ENCODE results near the gene PTPRR. TPM values are rescaled to one million over a fixed set of nuclear protein-coding genes. Genes with fewer than 3 reads are reported as not detected.

The PTPRR gene
- total and polyA plus RNA-seq, 2 donors from 2014 or later, result 0.50 to 0.86 TPM

DNA sequence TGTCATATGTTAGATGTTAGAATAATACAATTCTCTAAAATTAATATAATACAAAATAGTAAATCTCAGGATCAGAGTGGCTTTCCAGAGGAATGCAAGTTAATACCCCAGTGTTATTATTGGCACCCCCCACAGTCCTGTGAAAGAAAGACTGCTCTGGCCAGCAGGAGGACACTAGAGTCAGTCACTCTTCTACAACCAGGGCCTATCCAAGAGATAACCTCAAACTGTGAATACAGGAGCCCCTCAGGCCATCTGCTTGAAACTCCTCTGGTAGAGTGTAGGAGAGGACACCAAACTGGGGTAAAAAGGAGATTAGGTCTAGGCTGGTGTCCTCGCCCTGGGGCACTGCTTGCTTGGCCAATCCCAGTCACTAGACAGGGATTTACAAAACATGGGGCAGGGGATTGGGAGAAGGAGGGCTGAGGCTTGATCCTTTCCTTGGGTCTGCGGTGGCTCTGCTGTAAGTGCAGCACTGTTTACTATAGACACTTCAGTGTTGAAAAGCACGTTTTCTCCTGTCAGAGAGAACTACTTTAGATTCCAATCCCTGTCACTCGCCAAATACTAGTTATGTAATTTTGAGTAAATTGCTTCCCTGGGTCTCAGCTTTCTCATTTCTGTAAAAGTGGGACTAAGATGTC is 44.5 kb upstream of the PTPRR start:
- no peak for TF ChIP-seq CTCF (IDR thresholded peaks at IDR 0.05; ENCODE audit: borderline replicate concordance, extremely low read depth, insufficient read depth)
- intact Hi-C loops (cut with DNase I), result no loop called here
- no peak for FAIRE-seq
- H3K4me3 ChIP-seq (ENCODE audit: low read length in 3 of 3), result no peak overlapping the region
- H3K9ac ChIP-seq (ENCODE audit: low read length in 3 of 3), result no peak overlapping the region
- no peak overlapping the region for H3K27ac ChIP-seq (ENCODE audit: low read depth in 2 of 2, low read length in 2 of 2)
- no peaks in the 10 kb centered on the region for H3K4me1 ChIP-seq (ENCODE audit: control insufficient read depth in 2 of 3, insufficient read depth in 2 of 3, low read depth in 1 of 3, low read length in 3 of 3)
- H3K9me3 ChIP-seq (ENCODE audit: control insufficient read depth in 2 of 3, insufficient read depth in 1 of 3, low read length in 3 of 3), result no peaks in the 10 kb centered on the region
- H3K27me3 ChIP-seq (ENCODE audit: control insufficient read depth, insufficient read depth, low read length), result no peaks in the 10 kb centered on the region
- H3K36me3 ChIP-seq (ENCODE audit: control insufficient read depth in 2 of 3, insufficient read depth in 3 of 3, low read length in 3 of 3), result no peaks in the 10 kb centered on the region
- no peak for DNase-seq

DNA sequence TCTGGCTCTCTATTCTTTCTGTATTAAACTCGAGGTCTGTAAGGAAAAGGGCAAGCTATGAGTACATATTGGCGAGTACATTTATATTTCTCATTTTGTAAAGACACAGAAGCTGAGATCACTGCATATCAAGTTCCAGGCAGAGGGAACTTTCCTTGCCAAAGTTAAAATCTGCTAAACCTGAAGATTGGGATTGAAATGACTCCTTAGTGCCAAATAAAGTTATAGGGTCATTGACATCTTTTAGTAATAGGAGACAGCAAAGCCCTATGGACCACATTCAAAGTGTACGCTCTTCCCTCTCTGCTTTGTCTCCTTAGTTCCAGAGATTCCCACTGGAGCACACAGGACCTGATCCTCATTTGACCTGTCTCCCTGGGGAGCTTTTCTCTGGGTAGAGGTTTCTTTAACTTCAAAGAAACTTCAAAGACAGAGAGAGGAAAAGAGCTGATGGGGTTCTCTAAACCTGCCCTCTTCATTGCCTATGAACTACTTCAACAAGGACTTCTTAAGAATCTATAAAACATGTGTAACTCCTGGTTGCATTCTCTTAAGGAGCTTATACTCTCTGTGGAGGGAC is 42.6 kb upstream of the PTPRR start:
- FAIRE-seq, result no peak
- H3K9me3 ChIP-seq (ENCODE audit: control insufficient read depth in 2 of 3, insufficient read depth in 1 of 3, low read length in 3 of 3), result no peaks in the 10 kb centered on the region

DNA sequence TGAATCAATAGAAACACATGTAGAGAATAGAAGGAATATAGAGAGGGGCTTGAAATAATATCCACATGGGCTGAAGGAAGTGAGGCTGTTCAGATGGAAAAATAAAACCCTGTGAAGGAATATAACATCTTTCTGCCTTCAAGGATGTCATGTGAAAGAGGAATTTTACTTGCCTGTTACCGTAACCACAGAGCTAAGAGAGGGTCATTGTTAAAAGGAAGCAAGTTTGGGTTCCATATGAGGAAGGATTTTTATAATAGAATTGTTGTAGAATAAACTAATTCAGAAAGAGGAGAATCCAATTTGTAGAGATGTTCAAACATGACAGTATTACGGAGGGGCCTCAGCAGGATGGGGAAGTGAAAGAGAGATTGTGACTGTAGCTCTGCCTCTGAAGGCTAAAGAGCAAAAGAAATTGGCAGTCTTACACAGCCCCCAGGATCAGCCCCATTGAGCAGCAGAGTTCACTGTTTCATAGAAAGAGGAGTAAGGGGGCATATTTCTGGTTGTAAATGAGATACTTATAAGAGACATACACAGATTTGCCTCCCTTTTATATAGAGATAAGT is 41.8 kb upstream of the PTPRR start:
- FAIRE-seq (no peak), DNase-seq (no peak)
- intact Hi-C loops (cut with DNase I), result no loop called here
- Histone ChIP-seq H3K36me3 (ENCODE audit: control insufficient read depth in 2 of 3, insufficient read depth in 3 of 3, low read length in 3 of 3) (no peaks in the 10 kb centered on the region), H3K9me3 (ENCODE audit: control insufficient read depth in 2 of 3, insufficient read depth in 1 of 3, low read length in 3 of 3) (no peaks in the 10 kb centered on the region), H3K4me3 (ENCODE audit: low read length in 3 of 3) (no peak overlapping the region), H3K9ac (ENCODE audit: low read length in 3 of 3) (no peak overlapping the region), H3K27me3 (ENCODE audit: control insufficient read depth, insufficient read depth, low read length) (no peaks in the 10 kb centered on the region), H3K27ac (ENCODE audit: low read depth in 2 of 2, low read length in 2 of 2) (no peak overlapping the region), H3K4me1 (ENCODE audit: control insufficient read depth in 2 of 3, insufficient read depth in 2 of 3, low read depth in 1 of 3, low read length in 3 of 3) (no peaks in the 10 kb centered on the region)
- TF ChIP-seq CTCF (IDR thresholded peaks at IDR 0.05; ENCODE audit: borderline replicate concordance, extremely low read depth, insufficient read depth), result no peak

More for the DNA sequence above, 42.6 kb upstream of the PTPRR start:
- intact Hi-C loops (cut with DNase I), result no loop called here
- DNase-seq, result no peak
- Histone ChIP-seq H3K27me3 (ENCODE audit: control insufficient read depth, insufficient read depth, low read length) (no peaks in the 10 kb centered on the region), H3K4me3 (ENCODE audit: low read length in 3 of 3) (no peak overlapping the region), H3K36me3 (ENCODE audit: control insufficient read depth in 2 of 3, insufficient read depth in 3 of 3, low read length in 3 of 3) (no peaks in the 10 kb centered on the region), H3K9ac (ENCODE audit: low read length in 3 of 3) (no peak overlapping the region), H3K4me1 (ENCODE audit: control insufficient read depth in 2 of 3, insufficient read depth in 2 of 3, low read depth in 1 of 3, low read length in 3 of 3) (no peaks in the 10 kb centered on the region), H3K27ac (ENCODE audit: low read depth in 2 of 2, low read length in 2 of 2) (no peak overlapping the region)
- no peak for TF ChIP-seq CTCF (IDR thresholded peaks at IDR 0.05; ENCODE audit: borderline replicate concordance, extremely low read depth, insufficient read depth)

Measured in kidney (tissue), 14 donors.